Measurements from ENCODE around the gene INPPL1. TPM values are rescaled to one million over a fixed set of nuclear protein-coding genes. Genes with fewer than 3 reads are reported as not detected.

Gene INPPL1
- total and polyA plus RNA-seq, 2 of the 13 experiments (the other 11 are each of a cell fraction or from before 2014, with no cell fraction given) = 29.1 to 66.9 TPM

DNA sequence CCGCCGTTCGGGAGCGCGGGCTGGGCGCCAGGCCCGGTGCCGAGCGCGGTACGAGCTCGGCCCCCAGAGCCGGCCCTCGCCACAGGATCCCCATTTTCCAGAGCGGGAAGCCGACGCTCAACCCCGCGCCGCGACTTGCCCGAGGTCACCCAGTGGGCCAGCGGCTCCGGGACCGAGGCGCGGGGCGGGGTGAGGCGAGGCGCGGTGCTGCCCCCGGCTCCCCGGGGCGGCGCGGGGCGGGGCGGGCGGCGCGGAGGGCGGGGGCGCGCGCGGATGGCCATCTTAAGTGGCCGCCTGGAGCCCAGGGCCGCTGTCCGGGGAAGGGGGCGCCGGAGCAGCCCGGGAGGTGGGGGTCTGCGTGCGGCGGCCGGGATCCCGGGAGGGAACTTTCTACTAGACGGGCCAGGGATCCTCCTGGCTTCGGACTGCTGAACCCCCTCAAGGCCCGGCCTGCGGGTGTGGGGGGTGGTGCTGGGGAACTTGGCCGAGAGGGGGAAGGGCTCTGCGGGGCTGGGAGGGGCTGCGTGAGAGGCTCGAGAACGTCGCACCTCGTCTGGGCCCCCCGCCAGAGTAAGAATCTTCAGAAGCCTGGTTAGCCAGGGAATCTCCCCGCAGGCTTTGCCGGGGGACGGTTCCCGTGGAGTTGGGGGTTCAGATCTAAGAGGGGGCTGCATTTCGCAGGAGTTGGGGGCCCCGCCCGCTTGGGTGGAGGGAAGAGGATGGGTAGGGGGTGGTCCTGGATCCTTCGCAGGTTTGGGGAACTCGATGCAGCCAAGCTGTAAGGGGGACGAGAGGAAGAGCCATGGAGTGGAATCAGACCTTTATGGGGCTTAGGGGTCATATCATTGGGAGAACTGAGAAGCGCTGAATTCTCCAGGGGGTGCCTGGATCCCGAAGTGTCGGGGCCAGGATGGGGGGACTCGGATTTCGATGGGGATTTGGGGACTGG is 678 bp upstream of the INPPL1 start (continued):
- TF ChIP-seq, protein P1, sequence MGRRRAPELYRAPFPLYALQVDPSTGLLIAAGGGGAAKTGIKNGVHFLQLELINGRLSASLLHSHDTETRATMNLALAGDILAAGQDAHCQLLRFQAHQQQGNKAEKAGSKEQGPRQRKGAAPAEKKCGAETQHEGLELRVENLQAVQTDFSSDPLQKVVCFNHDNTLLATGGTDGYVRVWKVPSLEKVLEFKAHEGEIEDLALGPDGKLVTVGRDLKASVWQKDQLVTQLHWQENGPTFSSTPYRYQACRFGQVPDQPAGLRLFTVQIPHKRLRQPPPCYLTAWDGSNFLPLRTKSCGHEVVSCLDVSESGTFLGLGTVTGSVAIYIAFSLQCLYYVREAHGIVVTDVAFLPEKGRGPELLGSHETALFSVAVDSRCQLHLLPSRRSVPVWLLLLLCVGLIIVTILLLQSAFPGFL (CRISPR knock-in tag; IDR thresholded peaks at IDR 0.05) = no peak
- TF ChIP-seq ZMYM3 (CRISPR knock-in tag; IDR thresholded peaks at IDR 0.05) = no peak
- TF ChIP-seq DBP (CRISPR knock-in tag; IDR thresholded peaks at IDR 0.05; ENCODE audit: not compliant biosample characterization) = no peak
- TF ChIP-seq ISL2 (CRISPR knock-in tag; IDR thresholded peaks at IDR 0.05) = no peak
- TF ChIP-seq KDM5A (IDR thresholded peaks at IDR 0.05; ENCODE audit: borderline replicate concordance, low read length) = no peak
- peak; percentile 23 for TF ChIP-seq IKZF4 (CRISPR knock-in tag; IDR thresholded peaks at IDR 0.05; ENCODE audit: borderline replicate concordance, low read depth, not compliant biosample characterization)
- no peak for TF ChIP-seq GPN1 (CRISPR knock-in tag; IDR thresholded peaks at IDR 0.05; ENCODE audit: borderline replicate concordance)
- no peak for TF ChIP-seq TFAP4 (IDR thresholded peaks at IDR 0.05; ENCODE audit: borderline replicate concordance, low read depth)
- no peak for TF ChIP-seq ZFP41 (CRISPR knock-in tag; IDR thresholded peaks at IDR 0.05; ENCODE audit: borderline replicate concordance)
- no peak for TF ChIP-seq ZNF577 (CRISPR knock-in tag; IDR thresholded peaks at IDR 0.05; ENCODE audit: borderline replicate concordance, low read depth)
- no peak for TF ChIP-seq NFIB (CRISPR knock-in tag; IDR thresholded peaks at IDR 0.05; ENCODE audit: borderline replicate concordance)
- TF ChIP-seq PRDM4 (CRISPR knock-in tag; IDR thresholded peaks at IDR 0.05; ENCODE audit: borderline replicate concordance) = no peak
- TF ChIP-seq, protein P2, sequence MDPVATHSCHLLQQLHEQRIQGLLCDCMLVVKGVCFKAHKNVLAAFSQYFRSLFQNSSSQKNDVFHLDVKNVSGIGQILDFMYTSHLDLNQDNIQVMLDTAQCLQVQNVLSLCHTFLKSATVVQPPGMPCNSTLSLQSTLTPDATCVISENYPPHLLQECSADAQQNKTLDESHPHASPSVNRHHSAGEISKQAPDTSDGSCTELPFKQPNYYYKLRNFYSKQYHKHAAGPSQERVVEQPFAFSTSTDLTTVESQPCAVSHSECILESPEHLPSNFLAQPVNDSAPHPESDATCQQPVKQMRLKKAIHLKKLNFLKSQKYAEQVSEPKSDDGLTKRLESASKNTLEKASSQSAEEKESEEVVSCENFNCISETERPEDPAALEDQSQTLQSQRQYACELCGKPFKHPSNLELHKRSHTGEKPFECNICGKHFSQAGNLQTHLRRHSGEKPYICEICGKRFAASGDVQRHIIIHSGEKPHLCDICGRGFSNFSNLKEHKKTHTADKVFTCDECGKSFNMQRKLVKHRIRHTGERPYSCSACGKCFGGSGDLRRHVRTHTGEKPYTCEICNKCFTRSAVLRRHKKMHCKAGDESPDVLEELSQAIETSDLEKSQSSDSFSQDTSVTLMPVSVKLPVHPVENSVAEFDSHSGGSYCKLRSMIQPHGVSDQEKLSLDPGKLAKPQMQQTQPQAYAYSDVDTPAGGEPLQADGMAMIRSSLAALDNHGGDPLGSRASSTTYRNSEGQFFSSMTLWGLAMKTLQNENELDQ (CRISPR knock-in tag; IDR thresholded peaks at IDR 0.05; ENCODE audit: borderline replicate concordance) = no peak
- TF ChIP-seq YEATS2 (CRISPR knock-in tag; IDR thresholded peaks at IDR 0.05; ENCODE audit: borderline replicate concordance) = no peak
- TF ChIP-seq ZNF274 (CRISPR knock-in tag; IDR thresholded peaks at IDR 0.05) = no peak
- no peak for TF ChIP-seq NBN (conservative IDR thresholded peaks at IDR 0.05)
- peak; percentile 63; the same call in 1 of the 2 replicates for TF ChIP-seq ZBTB2 (CRISPR knock-in tag; IDR thresholded peaks at IDR 0.05; ENCODE audit: low read depth)
